Thoracic aorta (tissue), 2 donors: ENCODE measurements around the gene C3orf20. TPM values are rescaled to one million over a fixed set of nuclear protein-coding genes. Genes with fewer than 3 reads are reported as not detected.

Experiments
- ATAC-seq: fragments of 150-250 bp; one replicate; pipeline ENCODE4 v1.8.0; 2017; ENCODE audit warnings: low read depth; ENCODE audit not compliant: insufficient number of reproducible peaks, low FRiP score
- DNase-seq: peaks from one replicate; pipeline ENCODE4 v3.0.0-alpha.2; 2020; ENCODE audit warnings: low spot score
- H3K27ac ChIP-seq, 2 donors: fragments of 200-600 bp; sonication (generic); 1 replicate in 1 of 2; 2 replicates in 1 of 2; pipeline ENCODE4 v1.5.1; 2016; ENCODE audit warnings: mild to moderate bottlenecking in 2 of 2, moderate library complexity in 2 of 2
- H3K27me3 ChIP-seq: fragments of 200-600 bp; sonication (generic); replicated peaks from 2 replicates; pipeline ENCODE4 v1.6.0; 2016; ENCODE audit warnings: mild to moderate bottlenecking; ENCODE audit not compliant: insufficient read depth
- H3K36me3 ChIP-seq: fragments of 200-600 bp; sonication (generic); one replicate; pipeline ENCODE4 v1.5.1; 2016
- H3K4me1 ChIP-seq, 2 donors: fragments of 200-600 bp; sonication (generic); 1 replicate in 1 of 2; 2 replicates in 1 of 2; pipeline versions ENCODE4 v1.5.1 to v1.6.0; 2016; ENCODE audit warnings: low read depth in 2 of 2, mild to moderate bottlenecking in 1 of 2; ENCODE audit not compliant: control insufficient read depth in 1 of 2
- H3K4me3 ChIP-seq: fragments of 200-600 bp; sonication (generic); 2 replicates; pipeline ENCODE4 v1.5.1; 2016; ENCODE audit warnings: mild to moderate bottlenecking
- H3K9me3 ChIP-seq: fragments of 200-600 bp; sonication (generic); 2 replicates; pipeline ENCODE4 v1.5.1; 2016
- total RNA-seq, 2 donors: library from RNA; depleted of rRNA; stranded (reverse); fragments of >200 nt; gene quantifications; one replicate each; pipeline versions ENCODE4 v1.1.0 to v1.2.3, GENCODE V29; 2016
- TF ChIP-seq, protein P1 (sequence below): fragments of 200-600 bp; sonication (generic); IDR thresholded peaks from one replicate; pipeline ENCODE4 v1.5.1; 2019; ENCODE audit warnings: antibody characterized with exemption

C3orf20 gene
- total RNA-seq, 2 donors from 2014 or later, result not detected

GRCh38 chr3:14785207-14786155, 110.5 kb downstream of the C3orf20 start:
- H3K27me3 ChIP-seq, result no peaks in the 10 kb centered on the region
- no peak for DNase-seq
- ATAC-seq, result no peak

GRCh38 chr3:14786369-14786768, 111.4 kb downstream of the C3orf20 start:
- no peaks in the 10 kb centered on the region for H3K27me3 ChIP-seq
- no peak overlapping the region for H3K27ac ChIP-seq
- TF ChIP-seq, protein P1, sequence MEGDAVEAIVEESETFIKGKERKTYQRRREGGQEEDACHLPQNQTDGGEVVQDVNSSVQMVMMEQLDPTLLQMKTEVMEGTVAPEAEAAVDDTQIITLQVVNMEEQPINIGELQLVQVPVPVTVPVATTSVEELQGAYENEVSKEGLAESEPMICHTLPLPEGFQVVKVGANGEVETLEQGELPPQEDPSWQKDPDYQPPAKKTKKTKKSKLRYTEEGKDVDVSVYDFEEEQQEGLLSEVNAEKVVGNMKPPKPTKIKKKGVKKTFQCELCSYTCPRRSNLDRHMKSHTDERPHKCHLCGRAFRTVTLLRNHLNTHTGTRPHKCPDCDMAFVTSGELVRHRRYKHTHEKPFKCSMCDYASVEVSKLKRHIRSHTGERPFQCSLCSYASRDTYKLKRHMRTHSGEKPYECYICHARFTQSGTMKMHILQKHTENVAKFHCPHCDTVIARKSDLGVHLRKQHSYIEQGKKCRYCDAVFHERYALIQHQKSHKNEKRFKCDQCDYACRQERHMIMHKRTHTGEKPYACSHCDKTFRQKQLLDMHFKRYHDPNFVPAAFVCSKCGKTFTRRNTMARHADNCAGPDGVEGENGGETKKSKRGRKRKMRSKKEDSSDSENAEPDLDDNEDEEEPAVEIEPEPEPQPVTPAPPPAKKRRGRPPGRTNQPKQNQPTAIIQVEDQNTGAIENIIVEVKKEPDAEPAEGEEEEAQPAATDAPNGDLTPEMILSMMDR, result no peak
- ATAC-seq (no peak), DNase-seq (no peak)
- no peaks in the 10 kb centered on the region for H3K4me1 ChIP-seq
- no peaks in the 10 kb centered on the region for H3K36me3 ChIP-seq
- no peak overlapping the region for H3K4me3 ChIP-seq
- no peaks in the 10 kb centered on the region for H3K9me3 ChIP-seq

More at GRCh38 chr3:14785207-14786155, 110.5 kb downstream of the C3orf20 start:
- TF ChIP-seq, protein P1, result no peak
- Histone ChIP-seq H3K4me1 (no peaks in the 10 kb centered on the region), H3K9me3 (no peaks in the 10 kb centered on the region), H3K4me3 (no peak overlapping the region), H3K27ac (no peak overlapping the region), H3K36me3 (no peaks in the 10 kb centered on the region)

GRCh38 chr3:14787630-14788029, 112.7 kb downstream of the C3orf20 start:
- Histone ChIP-seq H3K27ac (no peak overlapping the region), H3K9me3 (no peaks in the 10 kb centered on the region), H3K36me3 (no peaks in the 10 kb centered on the region), H3K27me3 (no peaks in the 10 kb centered on the region), H3K4me1 (no peaks in the 10 kb centered on the region), H3K4me3 (no peak overlapping the region)
- DNase-seq, result no peak
- no peak for ATAC-seq
- TF ChIP-seq, protein P1, result no peak

- Histone ChIP-seq H3K4me3 (no peak overlapping the region), H3K27me3 (no peaks in the 10 kb centered on the region), H3K9me3 (no peaks in the 10 kb centered on the region), H3K27ac (no peak overlapping the region), H3K4me1 (no peaks in the 10 kb centered on the region), H3K36me3 (no peaks in the 10 kb centered on the region)
- TF ChIP-seq, protein P1, result no peak
- DNase-seq, result no peak
- no peak for ATAC-seq
Observed at GRCh38 chr3:14788644-14789043, 113.7 kb downstream of the C3orf20 start.

- H3K4me3 ChIP-seq, result no peak overlapping the region
- TF ChIP-seq, protein P1, result no peak
- H3K27ac ChIP-seq, result no peak overlapping the region
- H3K9me3 ChIP-seq, result no peaks in the 10 kb centered on the region
- DNase-seq (no peak), ATAC-seq (no peak)
- H3K4me1 ChIP-seq, result no peaks in the 10 kb centered on the region
- no peaks in the 10 kb centered on the region for H3K36me3 ChIP-seq
- H3K27me3 ChIP-seq, result no peaks in the 10 kb centered on the region
Observed at GRCh38 chr3:14789221-14789620, 114.3 kb downstream of the C3orf20 start.
